ENCODE results near the gene CLSTN2. TPM values are rescaled to one million over a fixed set of nuclear protein-coding genes. Genes with fewer than 3 reads are reported as not detected.

The CLSTN2 gene
- total and polyA plus RNA-seq, 2 of the 8 experiments (the other 6 are each of a cell fraction or from before 2014, with no cell fraction given): 0.39 to 0.52 TPM

GRCh38 chr3:140285380-140285779 lies 350.4 kb downstream of the CLSTN2 start:
- Histone ChIP-seq H3K23ac (ENCODE audit: insufficient read length) (no peak overlapping the region), H3K36me3 (ENCODE audit: control insufficient read depth in 2 of 4, insufficient read depth in 4 of 4, low read length in 3 of 4) (no peaks in the 10 kb centered on the region), H3K18ac (ENCODE audit: extremely low read depth, low read length) (no peak overlapping the region), H4K91ac (replicated peaks; ENCODE audit: insufficient read length, low read length) (no peak overlapping the region), H2BK12ac (ENCODE audit: low read depth, low read length) (no peak overlapping the region), H3K27ac (ENCODE audit: low read depth, low read length) (no peak overlapping the region), H4K8ac (ENCODE audit: extremely low read depth, insufficient read depth, low read length) (no peak overlapping the region), H3K14ac (ENCODE audit: insufficient read length) (no peak overlapping the region), H4K20me1 (replicated peaks in 1 of 2; ENCODE audit: control insufficient read depth in 1 of 2, insufficient read depth in 2 of 2, low read length in 2 of 2) (no peaks in the 10 kb centered on the region), H2BK15ac (ENCODE audit: low read length) (peak overlapping the region; percentile 54; the same call in 1 of the 2 replicates), H4K5ac (ENCODE audit: insufficient read length, low read depth, low read length) (no peak overlapping the region), H3K4ac (replicated peaks; ENCODE audit: insufficient read length, low read depth, low read length) (no peak overlapping the region), H2BK5ac (ENCODE audit: low read depth, low read length) (no peak overlapping the region), H3K4me3 (ENCODE audit: extremely low read depth in 1 of 4, insufficient read depth in 2 of 4, low read depth in 3 of 4, low read length in 4 of 4) (no peak overlapping the region), H3K56ac (replicated peaks; ENCODE audit: insufficient read length, low read depth, low read length) (no peak overlapping the region), H2AFZ (ENCODE audit: low read length) (no peak overlapping the region), H3K4me2 (ENCODE audit: insufficient read depth in 1 of 2, low read depth in 2 of 2, low read length in 2 of 2) (no peak overlapping the region), H3K79me2 (ENCODE audit: control insufficient read depth in 1 of 2, insufficient read depth in 2 of 2, low read length in 2 of 2) (no peaks in the 10 kb centered on the region), H3K79me1 (ENCODE audit: low read depth, low read length) (no peaks in the 10 kb centered on the region), H3K9me3 (ENCODE audit: insufficient read depth in 2 of 2, low read depth in 1 of 2, low read length in 1 of 2) (no peaks in the 10 kb centered on the region), H3K9ac (replicated peaks in 1 of 4; ENCODE audit: extremely low read depth in 1 of 4, low read depth in 3 of 4, low read length in 3 of 4) (no peak overlapping the region), H2AK5ac (ENCODE audit: low read depth, low read length) (no peak overlapping the region), H2BK20ac (ENCODE audit: low read length) (no peak overlapping the region), H2BK120ac (replicated peaks; ENCODE audit: low read depth, low read length) (no peak overlapping the region), H3K27me3 (replicated peaks in 1 of 4; ENCODE audit: control insufficient read depth in 3 of 4, extremely low read depth in 1 of 4, insufficient read depth in 3 of 4, low read length in 3 of 4) (no peaks in the 10 kb centered on the region; a peak in 1 of 7 replicates), H3K4me1 (replicated peaks in 1 of 4; ENCODE audit: control insufficient read depth in 3 of 4, insufficient read depth in 4 of 4, low read length in 3 of 4) (peaks cover 0 to 11% (median 5%) of the 10 kb centered on the region in 4 experiments; a peak in 4 of 7 replicates), H3K23me2 (ENCODE audit: low read depth, low read length) (no peaks in the 10 kb centered on the region)
- ChIA-PET POLR2A (ENCODE audit: partially characterized antibody) (no interaction called here), CTCF (ENCODE audit: partially characterized antibody) (interaction anchor here (1.3 to 1.9 kb wide), 3 partner anchors 9 to 12 kb away, joined by 4 to 6 read pairs (median 5); no protein-coding TSS in a partner anchor)
- 60% methylated on average over 3 of the region's 3 CpGs; no CpG with 5 or more reads in 1 of the 2 experiments for WGBS, 2 experiments (ENCODE audit: extremely low coverage in 1 of 2, insufficient coverage in 1 of 2, insufficient read length in 1 of 2, insufficient replicate concordance in 2 of 2, low coverage in 1 of 2, low lambda C conversion rate in 2 of 2, missing lambda C conversion rate in 1 of 2)
- DNase-seq (ENCODE audit: low read depth in 1 of 2, low spot score in 2 of 2) (no peak), FAIRE-seq (no peak)
- TF ChIP-seq POU5F1 (IDR thresholded peaks at IDR 0.05; ENCODE audit: low read depth, low read length): no peak
- TF ChIP-seq SAP30 (IDR thresholded peaks at IDR 0.05; ENCODE audit: insufficient read depth, insufficient replicate concordance, low read length): no peak
- no peak for TF ChIP-seq SP2 (IDR thresholded peaks at IDR 0.05; ENCODE audit: low read length)
- TF ChIP-seq SP1 (IDR thresholded peaks at IDR 0.05; ENCODE audit: low read depth, low read length): no peak
- TF ChIP-seq E2F6 (IDR thresholded peaks at IDR 0.05): no peak
- TF ChIP-seq SIX5 (IDR thresholded peaks at IDR 0.05; ENCODE audit: low read depth, low read length): no peak
- TF ChIP-seq SIRT6 (IDR thresholded peaks at IDR 0.05; ENCODE audit: low read length): no peak
- no peak for TF ChIP-seq TAF7 (optimal IDR thresholded peaks at IDR 0.05; ENCODE audit: borderline replicate concordance, low read depth, low read length)
- no peak for TF ChIP-seq SRF (IDR thresholded peaks at IDR 0.05; ENCODE audit: low read depth, low read length)
- no peak for TF ChIP-seq EP300 (IDR thresholded peaks at IDR 0.05; ENCODE audit: borderline replicate concordance in 1 of 2, low read depth in 2 of 2, low read length in 2 of 2)
- no peak for TF ChIP-seq JUN (IDR thresholded peaks at IDR 0.05; ENCODE audit: low read depth, low read length)
- no peak for TF ChIP-seq USF2 (IDR thresholded peaks at IDR 0.05; ENCODE audit: low read length)
- TF ChIP-seq CTBP2 (IDR thresholded peaks at IDR 0.05; ENCODE audit: borderline replicate concordance, insufficient read depth, insufficient read length, low read length): no peak

All from H1 (cell line).